A673 (cell line): ENCODE measurements around the gene BEST4.

Experiments
- EZH2 ChIP-seq: fragments of 200-600 bp; sonication (generic); IDR thresholded peaks from 2 replicates; pipeline ENCODE4 v1.6.1; 2017; ENCODE audit warnings: borderline replicate concordance, low read depth, mild to moderate bottlenecking, mixed read lengths, antibody characterized with exemption, low read length; ENCODE audit not compliant: poor library complexity, severe bottlenecking
- TF ChIP-seq, protein P1 (sequence below): fragments of 300-800, 200-600 bp; sonication (generic); conservative IDR thresholded peaks from 2 replicates; pipeline ENCODE4 v1.5.1; 2017; ENCODE audit warnings: low read depth, mild to moderate bottlenecking, antibody characterized with exemption, low read length, moderate library complexity, mixed read lengths

DNA sequence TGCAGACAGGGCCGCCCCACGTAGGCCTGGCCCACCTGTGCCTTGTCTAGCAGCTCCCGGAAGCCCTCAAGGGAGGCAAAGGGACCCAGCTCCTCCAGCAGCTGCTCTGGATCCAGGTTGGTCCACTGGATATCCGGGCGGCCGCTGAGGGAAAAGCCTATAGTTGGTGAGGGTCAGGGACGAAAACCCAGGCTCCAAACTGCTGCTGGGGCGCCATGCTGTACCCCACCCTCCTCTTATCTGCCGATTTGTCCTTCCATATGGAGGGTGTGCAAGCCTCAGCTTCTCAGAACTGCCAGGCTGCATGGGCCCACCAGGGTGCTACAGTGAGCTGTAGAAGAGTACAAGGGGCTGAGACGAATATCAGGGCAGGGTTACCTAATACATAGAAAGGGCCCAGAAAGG, 42.9 kb upstream of the BEST4 start:
- TF ChIP-seq EZH2 = no peak
- TF ChIP-seq, protein P1, sequence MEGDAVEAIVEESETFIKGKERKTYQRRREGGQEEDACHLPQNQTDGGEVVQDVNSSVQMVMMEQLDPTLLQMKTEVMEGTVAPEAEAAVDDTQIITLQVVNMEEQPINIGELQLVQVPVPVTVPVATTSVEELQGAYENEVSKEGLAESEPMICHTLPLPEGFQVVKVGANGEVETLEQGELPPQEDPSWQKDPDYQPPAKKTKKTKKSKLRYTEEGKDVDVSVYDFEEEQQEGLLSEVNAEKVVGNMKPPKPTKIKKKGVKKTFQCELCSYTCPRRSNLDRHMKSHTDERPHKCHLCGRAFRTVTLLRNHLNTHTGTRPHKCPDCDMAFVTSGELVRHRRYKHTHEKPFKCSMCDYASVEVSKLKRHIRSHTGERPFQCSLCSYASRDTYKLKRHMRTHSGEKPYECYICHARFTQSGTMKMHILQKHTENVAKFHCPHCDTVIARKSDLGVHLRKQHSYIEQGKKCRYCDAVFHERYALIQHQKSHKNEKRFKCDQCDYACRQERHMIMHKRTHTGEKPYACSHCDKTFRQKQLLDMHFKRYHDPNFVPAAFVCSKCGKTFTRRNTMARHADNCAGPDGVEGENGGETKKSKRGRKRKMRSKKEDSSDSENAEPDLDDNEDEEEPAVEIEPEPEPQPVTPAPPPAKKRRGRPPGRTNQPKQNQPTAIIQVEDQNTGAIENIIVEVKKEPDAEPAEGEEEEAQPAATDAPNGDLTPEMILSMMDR = 0 out of 2 replicates have a peak, but pooled peaks have one; percentile 13
